H1 (cell line): ENCODE measurements around the gene SERPINB12.

Experiments used
- CREB1 ChIP-seq: IDR thresholded peaks from 2 replicates; pipeline ENCODE4 v1.6.1; 2012; ENCODE audit warnings: inconsistent platforms
- CTCF ChIP-seq, 3 experiments: IDR thresholded peaks; 1 replicate in 2 of 3; 2 replicates in 1 of 3; pipeline versions ENCODE4 v1.5.1 to v1.6.1; 2011; ENCODE audit warnings: low read length in 3 of 3, mild to moderate bottlenecking in 3 of 3, inconsistent platforms in 2 of 3, low read depth in 1 of 3, moderate library complexity in 1 of 3; ENCODE audit not compliant: insufficient read depth in 1 of 3; ENCODE audit errors: control extremely low read depth in 1 of 3
- EGR1 ChIP-seq: IDR thresholded peaks from 2 replicates; pipeline ENCODE4 v1.6.1; 2011; ENCODE audit warnings: low read depth, low read length, borderline replicate concordance
- GTF2F1 ChIP-seq: IDR thresholded peaks from 2 replicates; pipeline ENCODE4 v1.6.1; 2012; ENCODE audit warnings: low read depth, low read length, improper control_type of control experiment, borderline replicate concordance
- POLR2A ChIP-seq, 2 experiments: IDR thresholded peaks; 1 replicate in 1 of 2; 2 replicates in 1 of 2; pipeline ENCODE4 v1.6.1; 2011; ENCODE audit warnings: low read depth in 2 of 2, low read length in 2 of 2, mild to moderate bottlenecking in 2 of 2; ENCODE audit errors: control extremely low read depth in 1 of 2
- POLR2AphosphoS5 ChIP-seq: IDR thresholded peaks from 2 replicates; pipeline ENCODE4 v1.6.1; 2011; ENCODE audit warnings: low read depth, low read length
- RBBP5 ChIP-seq: IDR thresholded peaks from 2 replicates; pipeline ENCODE4 v1.7.1; 2012; ENCODE audit warnings: low read depth, mild to moderate bottlenecking, inconsistent platforms, low read length, moderate library complexity, borderline replicate concordance
- RNF2 ChIP-seq: fragments of 200-900, 300-1000 bp; sonication (generic); IDR thresholded peaks from 2 replicates; pipeline ENCODE4 v1.7.1; 2016; ENCODE audit warnings: borderline replicate concordance, low read depth, mild to moderate bottlenecking, antibody characterized with exemption, low read length; ENCODE audit not compliant: poor library complexity, severe bottlenecking; ENCODE audit errors: missing control alignments
- SP1 ChIP-seq: IDR thresholded peaks from 2 replicates; pipeline ENCODE4 v1.6.1; 2011; ENCODE audit warnings: low read depth, low read length
- TBP ChIP-seq: IDR thresholded peaks from 2 replicates; pipeline ENCODE4 v1.6.1; 2011; ENCODE audit warnings: low read depth, low read length, improper control_type of control experiment
- USF2 ChIP-seq: IDR thresholded peaks from 2 replicates; pipeline ENCODE4 v1.6.1; 2011; ENCODE audit warnings: low read length, improper control_type of control experiment
- YY1 ChIP-seq: IDR thresholded peaks from 2 replicates; pipeline ENCODE4 v1.6.1; 2011; ENCODE audit warnings: low read depth, mild to moderate bottlenecking, low read length

DNA sequence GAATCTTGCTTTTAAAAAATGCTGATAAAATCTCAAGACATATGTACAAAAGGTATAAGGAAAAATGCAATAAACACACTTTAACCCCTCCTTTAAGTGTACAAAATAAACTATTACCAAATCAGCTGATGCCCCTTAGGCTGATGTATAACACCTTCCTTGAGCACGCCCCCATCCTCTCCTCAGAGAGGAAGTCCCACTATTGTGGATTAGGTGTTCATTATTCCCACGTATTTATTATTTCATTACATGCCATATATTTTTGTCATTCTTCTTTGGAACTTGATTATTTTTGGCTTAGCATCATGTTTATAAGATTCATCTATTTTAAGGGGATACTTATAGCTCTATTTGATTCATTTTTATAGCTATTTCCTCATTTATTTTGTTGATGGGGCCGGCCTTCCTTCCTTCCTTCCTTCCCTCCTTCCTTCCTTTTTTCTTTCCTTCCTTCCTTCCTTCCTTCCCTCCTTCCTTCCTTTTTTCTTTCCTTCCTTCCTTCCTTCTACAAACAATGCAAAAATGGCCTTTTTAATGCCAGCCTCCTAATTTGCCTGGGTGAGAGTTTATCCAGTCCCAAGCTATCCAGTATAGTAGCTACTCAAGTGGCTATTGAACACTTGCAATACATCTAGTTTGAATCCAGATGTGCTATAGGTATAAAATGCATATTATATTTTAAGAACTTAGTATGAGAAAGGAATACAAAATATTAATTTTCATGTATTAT is 49.0 kb downstream of the SERPINB12 start:
- TF ChIP-seq CTCF (IDR thresholded peaks at IDR 0.05; ENCODE audit: control extremely low read depth in 1 of 3, insufficient read depth in 1 of 3, low read depth in 1 of 3, low read length in 3 of 3): no peak
- TF ChIP-seq RNF2: no peak
- TF ChIP-seq POLR2A (IDR thresholded peaks at IDR 0.05; ENCODE audit: control extremely low read depth in 1 of 2, low read depth in 2 of 2, low read length in 2 of 2): no peak
- no peak for TF ChIP-seq TBP
- no peak for TF ChIP-seq POLR2AphosphoS5
- no peak for TF ChIP-seq SP1
- TF ChIP-seq YY1: no peak
- TF ChIP-seq CREB1: no peak
- no peak for TF ChIP-seq GTF2F1
- TF ChIP-seq RBBP5: no peak
- no peak for TF ChIP-seq USF2
- TF ChIP-seq EGR1: no peak
